ENCODE measurements around the gene LRRC75A. TPM values are rescaled to one million over a fixed set of nuclear protein-coding genes. Genes with fewer than 3 reads are reported as not detected.

LRRC75A gene
- total RNA-seq, 2 experiments from 2014 or later: 1.8 to 2.3 TPM

DNA sequence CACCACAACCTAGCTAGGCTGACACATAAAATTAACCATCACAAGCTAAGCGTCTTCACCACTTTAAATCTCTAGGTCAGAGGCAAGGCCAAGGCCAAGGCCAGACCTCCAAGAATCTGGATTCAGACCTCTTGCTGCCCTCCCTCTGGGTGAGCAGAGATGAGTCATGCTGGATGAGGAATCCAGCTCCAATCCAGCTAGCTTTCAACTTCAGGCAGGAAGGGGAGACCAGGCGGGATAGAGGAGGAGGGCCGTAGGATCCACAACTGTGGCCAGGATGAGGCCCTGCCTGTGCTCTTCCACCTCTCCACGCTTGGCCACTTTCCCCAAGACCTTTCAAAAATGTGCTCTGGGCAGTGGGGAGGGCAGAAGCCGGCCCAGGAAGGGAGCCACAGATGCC, 14.7 kb downstream of the LRRC75A start:
- Mint-ChIP-seq H3K4me3 (no peak overlapping the region), H3K4me1 (ENCODE audit: low read depth) (no peaks in the 10 kb centered on the region), H3K27me3 (no peaks in the 10 kb centered on the region), H3K36me3 (ENCODE audit: low read depth) (no peaks in the 10 kb centered on the region), H3K9me3 (no peaks in the 10 kb centered on the region), H3K27ac (no peak overlapping the region)
- ATAC-seq: no peak
- no peak for DNase-seq
- CTCF ChIA-PET: interaction anchor here (1.1 kb wide), 1 partner anchor 107 kb away, joined by 3 read pairs; no protein-coding TSS in a partner anchor
- intact Hi-C loops (cut with micrococcal nuclease): no loop called here
- POLR2A ChIA-PET: no interaction called here
- TF ChIP-seq, protein P1, sequence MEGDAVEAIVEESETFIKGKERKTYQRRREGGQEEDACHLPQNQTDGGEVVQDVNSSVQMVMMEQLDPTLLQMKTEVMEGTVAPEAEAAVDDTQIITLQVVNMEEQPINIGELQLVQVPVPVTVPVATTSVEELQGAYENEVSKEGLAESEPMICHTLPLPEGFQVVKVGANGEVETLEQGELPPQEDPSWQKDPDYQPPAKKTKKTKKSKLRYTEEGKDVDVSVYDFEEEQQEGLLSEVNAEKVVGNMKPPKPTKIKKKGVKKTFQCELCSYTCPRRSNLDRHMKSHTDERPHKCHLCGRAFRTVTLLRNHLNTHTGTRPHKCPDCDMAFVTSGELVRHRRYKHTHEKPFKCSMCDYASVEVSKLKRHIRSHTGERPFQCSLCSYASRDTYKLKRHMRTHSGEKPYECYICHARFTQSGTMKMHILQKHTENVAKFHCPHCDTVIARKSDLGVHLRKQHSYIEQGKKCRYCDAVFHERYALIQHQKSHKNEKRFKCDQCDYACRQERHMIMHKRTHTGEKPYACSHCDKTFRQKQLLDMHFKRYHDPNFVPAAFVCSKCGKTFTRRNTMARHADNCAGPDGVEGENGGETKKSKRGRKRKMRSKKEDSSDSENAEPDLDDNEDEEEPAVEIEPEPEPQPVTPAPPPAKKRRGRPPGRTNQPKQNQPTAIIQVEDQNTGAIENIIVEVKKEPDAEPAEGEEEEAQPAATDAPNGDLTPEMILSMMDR (IDR thresholded peaks at IDR 0.05): no peak

DNA sequence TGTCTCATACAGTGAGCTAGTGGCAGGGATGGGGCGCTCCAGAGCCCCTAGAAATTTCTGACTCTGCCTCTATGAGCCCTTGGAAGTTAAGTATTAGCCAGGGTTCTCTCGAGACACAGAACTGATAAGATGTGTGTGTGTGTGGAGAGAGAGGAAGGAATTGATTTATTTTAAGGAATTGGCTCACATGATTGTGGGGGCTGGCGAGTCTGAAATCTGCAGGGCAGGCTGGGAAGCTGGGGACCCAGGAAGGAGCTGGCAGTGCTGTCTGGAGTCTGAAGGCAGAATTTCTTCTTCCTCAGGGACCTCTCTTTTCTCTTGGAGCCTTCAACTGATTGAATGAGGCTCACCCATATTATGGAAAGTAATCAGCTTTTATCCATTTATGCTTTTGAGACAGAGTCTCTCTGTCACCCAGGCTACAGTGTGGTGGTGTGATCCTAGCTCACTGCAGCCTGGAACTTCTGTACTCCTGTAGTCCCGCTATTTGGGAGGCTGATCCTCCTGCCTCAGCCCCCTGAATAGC, 16.8 kb downstream of the LRRC75A start:
- ChIA-PET POLR2A (interaction anchor here (1.1 kb wide), 1 partner anchor 23 kb away, joined by 4 read pairs; no protein-coding TSS in a partner anchor), CTCF (interaction anchor here (1.0 kb wide), 1 partner anchor 15 kb away, joined by 4 read pairs; no protein-coding TSS in a partner anchor)
- intact Hi-C loops (cut with micrococcal nuclease): no loop called here
- TF ChIP-seq, protein P1 (IDR thresholded peaks at IDR 0.05): no peak
- Mint-ChIP-seq H3K9me3 (no peaks in the 10 kb centered on the region), H3K27ac (no peak overlapping the region), H3K36me3 (ENCODE audit: low read depth) (no peaks in the 10 kb centered on the region), H3K4me3 (no peak overlapping the region), H3K4me1 (ENCODE audit: low read depth) (no peaks in the 10 kb centered on the region), H3K27me3 (no peaks in the 10 kb centered on the region)
- DNase-seq (no peak), ATAC-seq (no peak)

DNA sequence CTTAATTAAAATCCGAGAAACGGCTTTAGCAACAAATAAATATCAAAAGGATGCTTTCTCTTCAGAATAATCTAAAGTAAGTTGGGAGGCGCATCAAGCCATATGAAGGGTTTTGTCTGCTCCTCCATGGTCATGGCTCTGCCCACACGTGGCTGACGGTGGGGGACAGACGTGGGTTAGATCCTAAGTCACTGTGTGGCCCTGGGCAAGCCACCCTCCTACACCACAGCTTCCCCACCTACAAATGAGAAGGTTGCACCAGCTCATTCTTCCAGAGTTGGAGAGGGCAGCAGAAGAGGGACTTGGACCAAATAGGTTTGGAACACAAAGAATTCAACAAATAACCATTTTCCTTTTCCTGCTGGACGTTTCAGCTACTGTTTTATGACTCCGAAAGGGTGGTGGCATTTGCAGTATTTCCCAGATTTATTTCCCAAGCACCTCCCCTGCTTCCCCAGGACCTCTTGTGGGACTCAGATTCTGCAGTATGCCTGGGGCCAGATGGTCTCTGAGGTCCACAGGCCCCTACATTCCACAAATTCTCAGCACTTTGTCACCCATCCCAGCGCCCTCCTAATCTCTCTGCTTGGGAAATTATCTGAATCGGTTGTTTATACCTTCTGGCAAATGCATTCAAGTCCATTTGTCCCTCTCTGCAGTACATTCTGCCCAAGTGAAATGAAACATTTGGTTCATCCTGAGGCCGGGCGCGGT, 17.8 kb downstream of the LRRC75A start:
- DNase-seq (no peak), ATAC-seq (no peak)
- POLR2A ChIA-PET: no interaction called here
- TF ChIP-seq, protein P1 (IDR thresholded peaks at IDR 0.05): no peak
- CTCF ChIA-PET: interaction anchor here (1.0 kb wide), 1 partner anchor 16 kb away, joined by 4 read pairs; no protein-coding TSS in a partner anchor
- Mint-ChIP-seq H3K27me3 (no peaks in the 10 kb centered on the region), H3K4me3 (no peak overlapping the region), H3K9me3 (no peaks in the 10 kb centered on the region), H3K36me3 (ENCODE audit: low read depth) (no peaks in the 10 kb centered on the region), H3K4me1 (ENCODE audit: low read depth) (no peaks in the 10 kb centered on the region), H3K27ac (no peak overlapping the region)
- intact Hi-C loops (cut with micrococcal nuclease): no loop called here

DNA sequence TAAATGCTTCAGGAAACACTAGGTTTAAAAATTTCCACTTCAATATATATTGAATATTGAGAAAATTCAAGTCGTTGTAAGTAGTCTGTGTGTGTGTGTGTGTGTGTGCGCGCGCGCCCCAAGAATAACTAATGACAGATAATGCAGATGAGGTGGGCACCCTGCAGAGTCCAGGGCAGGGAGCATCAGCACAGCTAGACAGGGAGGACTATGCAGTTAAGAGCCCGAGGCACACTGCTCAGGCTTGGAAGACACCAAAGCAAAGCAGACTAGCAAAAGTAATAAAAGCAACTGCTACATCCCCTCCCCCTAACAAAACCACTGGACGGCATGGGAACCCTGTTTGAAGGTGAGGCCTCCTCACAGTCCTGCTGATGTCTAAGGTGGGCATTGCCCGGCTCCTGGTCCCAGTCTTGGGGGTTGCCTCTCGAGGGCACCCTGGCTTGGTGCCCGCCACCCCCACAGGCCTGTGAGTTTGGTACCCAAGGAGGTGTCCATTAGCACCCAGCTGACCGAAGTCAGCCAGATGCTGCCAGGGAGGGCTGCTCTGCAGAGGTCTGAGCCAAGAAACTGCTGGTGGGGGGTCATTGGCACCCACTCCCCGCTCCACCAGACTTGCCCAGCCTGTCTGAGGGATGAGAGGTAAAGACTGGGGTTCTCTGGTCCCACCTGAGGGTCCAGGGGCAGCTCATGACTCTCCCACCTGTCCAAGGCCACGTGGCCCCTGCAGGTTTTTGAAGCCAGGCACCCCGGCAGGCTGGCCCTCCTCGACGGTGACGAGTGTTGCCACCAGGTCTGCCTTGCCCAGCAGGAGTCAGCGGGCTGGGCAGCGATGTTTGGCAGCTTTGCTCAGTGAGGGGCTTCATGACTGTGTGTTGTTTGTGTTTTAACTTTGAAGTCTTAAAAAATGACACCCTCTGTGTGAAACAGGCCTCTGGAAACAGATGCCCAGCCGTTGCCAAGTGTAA, 18.7 kb downstream of the LRRC75A start:
- ChIA-PET POLR2A (interaction anchor here (0.7 kb wide), 1 partner anchor 430 kb away, joined by 3 read pairs; no protein-coding TSS in a partner anchor), CTCF (interaction anchor here (1.7 kb wide), 1 partner anchor 20 kb away, joined by 6 read pairs; no protein-coding TSS in a partner anchor)
- Mint-ChIP-seq H3K27me3 (no peaks in the 10 kb centered on the region), H3K27ac (no peak overlapping the region), H3K36me3 (ENCODE audit: low read depth) (no peaks in the 10 kb centered on the region), H3K9me3 (no peaks in the 10 kb centered on the region), H3K4me1 (ENCODE audit: low read depth) (no peaks in the 10 kb centered on the region), H3K4me3 (no peak overlapping the region)
- DNase-seq (no peak), ATAC-seq (no peak)
- intact Hi-C loops (cut with micrococcal nuclease): no loop called here
- TF ChIP-seq, protein P1 (IDR thresholded peaks at IDR 0.05): no peak

Data from activated CD8-positive, alpha-beta T cell treated with anti-CD3 and anti-CD28 coated beads for 36 hours (primary cell).